B cell (primary cell): ENCODE results near the gene RBM17. TPM values are rescaled to one million over a fixed set of nuclear protein-coding genes. Genes with fewer than 3 reads are reported as not detected.

Experiments
- ATAC-seq: fragments of 200-7000 bp; cut with Tn5 transposase; one replicate; pipeline ENCODE4 v1.10.0; 2021; ENCODE audit warnings: low read depth, mild to moderate bottlenecking, moderate number of reproducible peaks, moderate library complexity
- CTCF ChIA-PET: fragments of 350-600 bp; sonication (Branson Sonifier 250); formaldehyde crosslinking; loops from one replicate; lab custom pipeline; 2021; ENCODE audit warnings: antibody characterized with exemption, inconsistent platforms; lab: Charles Lee
- POLR2A ChIA-PET: fragments of 350-600 bp; sonication (Branson Sonifier 250); formaldehyde crosslinking; loops from one replicate; lab custom pipeline; 2021; ENCODE audit warnings: antibody characterized with exemption; lab: Charles Lee
- DNase-seq: peaks from one replicate; pipeline ENCODE4 v3.0.0; 2013
- H2AFZ ChIP-seq: 2 replicates; pipeline ENCODE4 v1.6.1; 2012; ENCODE audit warnings: mild to moderate bottlenecking, low read depth, low read length; ENCODE audit not compliant: insufficient read depth, poor library complexity, severe bottlenecking
- H3K27ac ChIP-seq, 2 donors: 1 replicate in 1 of 2; 2 replicates in 1 of 2; pipeline ENCODE4 v1.5.1; 2012 to 2013; ENCODE audit warnings: low read length in 2 of 2, mild to moderate bottlenecking in 2 of 2, moderate library complexity in 1 of 2
- H3K27me3 ChIP-seq, 4 experiments: fragments of 200-600 bp in 1 of 4; sonication (generic) in 1 of 4; replicated peaks in 1 of 4; 1 replicate in 2 of 4; 2 replicates in 2 of 4; pipeline versions ENCODE4 v1.6.1 to v1.7.0; 2013 to 2016; ENCODE audit warnings: low read length in 3 of 4, mild to moderate bottlenecking in 2 of 4, mixed read lengths in 1 of 4, moderate library complexity in 1 of 4; ENCODE audit not compliant: insufficient read depth in 4 of 4, control insufficient read depth in 3 of 4; ENCODE audit errors: control extremely low read depth in 1 of 4
- H3K36me3 ChIP-seq, 2 experiments: replicated peaks in 1 of 2; 1 replicate in 1 of 2; 2 replicates in 1 of 2; pipeline versions ENCODE4 v1.6.1 to v1.7.1; 2013; ENCODE audit warnings: low read length in 1 of 2; ENCODE audit not compliant: insufficient read depth in 2 of 2, control insufficient read depth in 1 of 2; ENCODE audit errors: control extremely low read depth in 1 of 2, extremely low read depth in 1 of 2
- H3K4me1 ChIP-seq, 2 donors: fragments of 200-600 bp in 1 of 2; sonication (generic) in 1 of 2; 1 replicate in 1 of 2; 2 replicates in 1 of 2; pipeline versions ENCODE4 v1.5.1 to v1.6.1; 2013 to 2017; ENCODE audit warnings: low read length in 2 of 2; ENCODE audit not compliant: control insufficient read depth in 2 of 2, insufficient read depth in 2 of 2
- H3K4me2 ChIP-seq: replicated peaks from 2 replicates; pipeline ENCODE3; 2012; ENCODE audit warnings: mild to moderate bottlenecking, low read depth, low read length; ENCODE audit not compliant: poor library complexity, severe bottlenecking
- H3K4me3 ChIP-seq, 5 experiments: fragments of 200-600 bp in 1 of 5; sonication (generic) in 1 of 5; 1 replicate in 3 of 5; 2 replicates in 2 of 5; pipeline versions ENCODE4 v1.5.1 to v1.7.0; 2011 to 2016; ENCODE audit warnings: low read length in 4 of 5, mild to moderate bottlenecking in 4 of 5, low read depth in 2 of 5, control low read depth in 1 of 5, moderate library complexity in 1 of 5; ENCODE audit not compliant: insufficient read depth in 1 of 5; ENCODE audit errors: control extremely low read depth in 1 of 5, extremely low read depth in 1 of 5
- H3K79me2 ChIP-seq: fragments of 200-600 bp; sonication (generic); one replicate; pipeline ENCODE4 v1.6.0; 2016; ENCODE audit warnings: low read length; ENCODE audit not compliant: control insufficient read depth, insufficient read depth
- H3K9ac ChIP-seq: fragments of 200-600 bp; sonication (generic); 2 replicates; pipeline ENCODE4 v1.6.1; 2017; ENCODE audit warnings: mild to moderate bottlenecking, low read length, moderate library complexity
- H3K9me3 ChIP-seq, 3 donors: one replicate each; pipeline versions ENCODE4 v1.6.1 to v1.7.1; 2013; ENCODE audit warnings: low read length in 2 of 3; ENCODE audit not compliant: control insufficient read depth in 2 of 3, insufficient read depth in 1 of 3; ENCODE audit errors: control extremely low read depth in 1 of 3
- H4K20me1 ChIP-seq: 2 replicates; pipeline ENCODE4 v1.6.0; 2012; ENCODE audit warnings: mild to moderate bottlenecking, low read length; ENCODE audit not compliant: insufficient read depth, control insufficient read depth, poor library complexity, severe bottlenecking
- H3K27ac Mint-ChIP-seq: one replicate; pipeline ENCODE4 v1.8.0; 2021; ENCODE audit warnings: mixed read lengths
- H3K27me3 Mint-ChIP-seq: one replicate; pipeline ENCODE4 v1.8.0; 2021; ENCODE audit warnings: mixed read lengths
- H3K4me1 Mint-ChIP-seq: one replicate; pipeline ENCODE4 v1.8.0; 2021; ENCODE audit warnings: mixed read lengths
- H3K4me3 Mint-ChIP-seq: one replicate; pipeline ENCODE4 v1.8.0; 2021; ENCODE audit warnings: mixed read lengths
- H3K9me3 Mint-ChIP-seq: one replicate; pipeline ENCODE4 v1.8.0; 2022; ENCODE audit warnings: mixed read lengths; ENCODE audit not compliant: insufficient read depth
- CTCF ChIP-seq: fragments of 200-600 bp; IDR thresholded peaks from one replicate; pipeline ENCODE4 v1.8.0; 2022; ENCODE audit warnings: antibody characterized with exemption, mild to moderate bottlenecking
- EZH2 ChIP-seq: IDR thresholded peaks from 2 replicates; pipeline ENCODE4 v1.6.1; 2012; ENCODE audit warnings: borderline replicate concordance, low read depth, mild to moderate bottlenecking, moderate library complexity, low read length; ENCODE audit not compliant: insufficient read depth, poor library complexity, severe bottlenecking
- WGBS: methylation state at CpG from one replicate; pipeline ENCODE4 v1.1.5; 2013; ENCODE audit warnings: missing lambda C conversion rate; ENCODE audit not compliant: insufficient coverage; 5-methylcytosine and 5-hydroxymethylcytosine counted together
- intact Hi-C: fragments of 100-400 bp; cut with micrococcal nuclease; formaldehyde crosslinking; loops from one replicate; pipeline ENCODE4 v1.10.0; 2022
- polyA plus RNA-seq: library from polyadenylated mRNA; depleted of rRNA; stranded (reverse); fragments of >200 nt; gene quantifications from 2 replicates; pipeline ENCODE4 v1.2.3, GENCODE V29; 2012
- total RNA-seq, 2 donors: library from RNA; stranded (reverse); fragments of 120-200 nt in 1 of 2; gene quantifications; 1 replicate in 1 of 2; 2 replicates in 1 of 2; pipeline versions ENCODE4 v1.2.3 to v1.2.4, GENCODE V29; 2013 to 2022

The RBM17 gene
- total and polyA plus RNA-seq, 2 donors (not counting 1 experiment from before 2014, with no cell fraction given), result 34.7 to 168 TPM

DNA sequence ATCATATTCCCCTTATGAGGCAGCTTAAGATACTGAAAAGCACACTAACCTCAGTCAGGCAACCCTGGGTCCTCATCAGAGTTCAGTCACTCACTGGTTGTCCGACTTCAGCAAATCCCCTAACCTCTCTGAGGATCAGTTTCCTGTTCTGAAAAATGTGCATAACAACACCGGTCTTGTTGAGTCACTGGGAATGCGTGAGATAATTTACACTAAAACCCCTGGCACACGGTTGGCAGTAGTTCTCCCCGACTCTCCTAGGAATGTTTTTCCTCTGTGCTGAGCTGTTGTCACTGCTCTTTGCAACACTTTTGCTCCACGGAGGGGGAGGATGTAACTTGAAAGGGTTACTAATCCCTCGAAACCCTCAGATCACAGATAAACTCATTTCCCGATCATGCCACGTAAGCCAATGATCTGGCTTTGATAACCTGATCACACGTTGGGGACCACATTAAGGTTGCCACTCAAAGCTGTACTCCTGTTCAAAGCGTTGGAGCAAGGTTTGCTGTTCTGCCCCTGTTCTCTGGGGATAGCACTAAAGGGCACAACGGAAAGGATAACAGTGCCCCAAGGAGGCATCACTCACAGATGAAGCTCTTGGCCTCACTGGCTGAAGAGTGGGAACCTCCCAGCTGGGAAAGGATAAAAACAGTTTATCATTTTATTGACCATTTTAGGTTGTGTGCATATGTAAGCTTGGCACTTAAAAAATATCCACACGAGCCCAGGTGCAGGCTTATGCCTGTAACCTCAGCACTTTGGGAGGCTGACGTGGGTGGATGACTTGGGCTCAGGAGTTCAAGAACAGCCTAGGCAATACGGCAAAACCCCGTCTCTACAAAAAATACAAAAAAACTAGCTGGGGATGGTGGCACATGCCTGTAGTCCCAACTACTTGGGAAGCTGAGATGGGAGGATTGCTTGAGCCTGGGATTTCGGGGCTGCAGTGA, 5.0 kb upstream of the RBM17 start:
- TF ChIP-seq CTCF (no peak), EZH2 (no peak)
- no peaks in the 10 kb centered on the region for H3K27me3 ChIP-seq
- H3K4me1 ChIP-seq, result peaks cover 19% of the 10 kb centered on the region in 2 donors
- ATAC-seq (no peak), DNase-seq (no peak)
- no peaks in the 10 kb centered on the region for H3K9me3 Mint-ChIP-seq
- WGBS, result 85% methylated on average over 11 of the region's 17 CpGs
- no peak overlapping the region for H3K4me3 ChIP-seq
- no peaks in the 10 kb centered on the region for H3K27me3 Mint-ChIP-seq
- H3K9ac ChIP-seq, result no peak overlapping the region
- CTCF ChIA-PET, result interaction anchor here (0.6 to 7.8 kb wide), 7 partner anchors 12 to 461 kb away, joined by 3 to 186 read pairs (median 6); no protein-coding TSS in a partner anchor
- no peaks in the 10 kb centered on the region for H3K79me2 ChIP-seq
- peaks cover 29% of the 10 kb centered on the region for H3K4me1 Mint-ChIP-seq
- POLR2A ChIA-PET, result interaction anchor here (0.8 to 1.1 kb wide), 3 partner anchors 12 to 33 kb away, joined by 3 to 6 read pairs (median 3); no protein-coding TSS in a partner anchor
- H3K27ac Mint-ChIP-seq, result peak overlapping the region; percentile 1
- H3K4me2 ChIP-seq, result no peak overlapping the region
- intact Hi-C loops, result no loop called here
- no peak overlapping the region for H3K27ac ChIP-seq
- no peak overlapping the region for H3K4me3 Mint-ChIP-seq
- no peaks in the 10 kb centered on the region for H4K20me1 ChIP-seq
- no peaks in the 10 kb centered on the region for H3K9me3 ChIP-seq
- H2AFZ ChIP-seq, result no peak overlapping the region
- H3K36me3 ChIP-seq, result no peaks in the 10 kb centered on the region
